ENCODE data around the gene KLF1.

The KLF1 gene

DNA sequence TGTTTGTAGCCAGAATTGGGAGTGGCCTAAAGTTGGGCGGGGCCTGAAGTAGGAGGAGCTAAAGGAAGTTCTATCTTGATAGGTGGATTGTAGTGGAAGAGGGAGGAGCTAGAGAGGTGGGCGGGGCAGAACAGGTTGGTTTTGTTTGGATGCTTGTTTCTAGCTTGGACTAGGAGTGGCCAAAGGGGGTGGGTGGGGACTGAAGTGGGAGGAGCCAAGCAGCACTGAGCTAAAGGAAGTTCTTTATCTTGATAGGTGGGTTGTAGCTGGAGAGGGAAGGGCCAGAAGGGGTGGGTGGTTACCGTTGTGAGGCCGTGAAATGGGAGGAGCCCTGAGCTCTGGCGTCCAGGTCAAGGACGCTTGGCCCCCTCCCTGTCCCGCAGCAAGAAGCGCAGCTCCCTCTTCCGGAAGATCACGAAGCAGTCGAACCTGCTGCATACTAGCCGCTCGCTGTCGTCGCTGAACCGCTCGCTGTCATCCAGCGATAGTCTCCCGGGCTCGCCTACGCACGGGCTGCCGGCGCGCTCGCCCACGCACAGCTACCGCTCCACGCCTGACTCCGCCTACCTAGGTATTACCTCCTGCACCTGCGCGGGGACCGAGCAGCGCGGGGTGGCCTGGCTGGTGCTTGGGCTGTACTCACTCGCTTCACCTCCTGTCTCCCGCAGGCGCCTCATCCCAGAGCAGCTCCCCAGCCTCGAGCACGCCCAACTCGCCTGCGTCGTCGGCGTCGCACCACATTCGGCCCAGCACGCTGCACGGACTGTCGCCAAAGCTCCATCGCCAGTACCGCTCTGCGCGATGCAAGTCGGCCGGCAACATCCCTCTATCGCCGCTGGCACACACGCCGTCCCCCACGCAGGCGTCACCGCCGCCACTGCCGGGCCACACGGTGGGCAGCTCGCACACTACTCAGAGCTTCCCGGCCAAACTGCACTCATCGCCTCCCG, 13.8 kb downstream of the KLF1 start:
- Mint-ChIP-seq H3K4me3 (no peak overlapping the region), H3K27me3 (ENCODE audit: low read depth) (peaks cover 9% of the 10 kb centered on the region), H3K4me1 (no peaks in the 10 kb centered on the region), H3K36me3 (ENCODE audit: low read depth) (peaks cover 13% of the 10 kb centered on the region), H3K27ac (no peak overlapping the region), H3K9me3 (no peaks in the 10 kb centered on the region)
- TF ChIP-seq CTCF (IDR thresholded peaks at IDR 0.05; ENCODE audit: unreplicated experiment in 3 of 3), result no peak

- Mint-ChIP-seq H3K4me1 (peaks cover under 1% of the 10 kb centered on the region), H3K9me3 (no peaks in the 10 kb centered on the region), H3K27me3 (ENCODE audit: low read depth) (peaks cover 4% of the 10 kb centered on the region), H3K36me3 (ENCODE audit: low read depth) (peaks cover 13% of the 10 kb centered on the region), H3K4me3 (no peak overlapping the region), H3K27ac (no peak overlapping the region)
- TF ChIP-seq CTCF (IDR thresholded peaks at IDR 0.05; ENCODE audit: unreplicated experiment in 3 of 3), result no peak
Measured at GRCh38 chr19:12872255-12872654, 14.7 kb downstream of the KLF1 start.

- no peak for TF ChIP-seq CTCF (IDR thresholded peaks at IDR 0.05; ENCODE audit: unreplicated experiment in 3 of 3)
- Mint-ChIP-seq H3K27me3 (ENCODE audit: low read depth) (peaks cover 4% of the 10 kb centered on the region), H3K9me3 (no peaks in the 10 kb centered on the region), H3K4me1 (peaks cover 4% of the 10 kb centered on the region), H3K27ac (no peak overlapping the region), H3K36me3 (ENCODE audit: low read depth) (peaks cover 13% of the 10 kb centered on the region), H3K4me3 (no peak overlapping the region)
Measured at GRCh38 chr19:12871681-12872080, 15.3 kb downstream of the KLF1 start.

GRCh38 chr19:12868540-12869112, 18.4 kb downstream of the KLF1 start:
- no peaks in the 10 kb centered on the region for H3K9me3 Mint-ChIP-seq
- TF ChIP-seq CTCF (IDR thresholded peaks at IDR 0.05; ENCODE audit: unreplicated experiment in 3 of 3), result no peak
- peaks cover 11% of the 10 kb centered on the region for H3K27me3 Mint-ChIP-seq (ENCODE audit: low read depth)
- peak overlapping the region in 2 of 3 experiments; percentile 41 to 55 for H3K4me3 Mint-ChIP-seq
- H3K27ac Mint-ChIP-seq, result no peak overlapping the region
- peaks cover 4% of the 10 kb centered on the region for H3K4me1 Mint-ChIP-seq
- H3K36me3 Mint-ChIP-seq (ENCODE audit: low read depth), result peaks cover 13% of the 10 kb centered on the region

DNA sequence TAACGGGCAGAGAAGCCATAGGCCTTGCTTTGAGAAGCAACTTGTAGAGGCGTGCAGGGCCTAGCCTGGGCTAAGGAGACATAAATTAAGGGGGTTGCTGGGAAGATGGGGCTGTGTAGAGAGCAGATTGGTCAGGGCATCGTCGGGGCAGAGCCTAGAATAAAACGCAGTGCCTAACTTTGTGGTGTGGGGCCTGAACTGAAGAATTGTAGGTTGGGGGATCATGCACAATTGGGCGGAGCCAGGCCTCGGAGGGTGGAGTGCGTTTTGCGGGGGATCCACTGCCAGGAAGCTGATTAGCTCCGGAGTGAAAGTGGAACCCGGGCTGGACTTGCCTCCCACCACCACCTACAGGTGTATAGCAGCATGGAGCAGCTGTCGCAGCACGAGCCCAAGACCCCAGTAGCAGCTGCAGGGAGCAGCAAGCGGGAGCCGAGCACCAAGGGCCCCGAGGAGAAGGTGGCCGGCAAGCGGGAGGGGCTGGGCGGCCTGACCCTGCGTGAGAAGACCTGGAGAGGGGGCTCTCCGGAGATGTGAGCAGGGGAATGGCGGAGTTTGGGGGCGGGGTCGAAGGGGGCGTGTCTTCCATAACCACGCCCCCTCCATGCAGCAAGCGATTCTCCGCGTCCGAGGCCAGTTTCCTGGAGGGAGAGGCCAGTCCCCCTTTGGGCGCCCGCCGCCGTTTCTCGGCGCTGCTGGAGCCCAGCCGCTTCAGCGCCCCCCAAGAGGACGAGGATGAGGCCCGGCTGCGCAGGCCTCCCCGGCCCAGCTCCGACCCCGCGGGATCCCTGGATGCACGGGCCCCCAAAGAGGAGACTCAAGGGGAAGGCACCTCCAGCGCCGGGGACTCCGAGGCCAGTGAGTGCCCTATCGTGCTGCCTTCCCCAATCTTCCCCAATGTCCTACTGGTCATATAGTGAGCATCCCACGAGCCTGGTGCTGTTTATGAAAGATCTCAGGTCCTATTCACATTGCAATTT, 19.6 kb downstream of the KLF1 start:
- Mint-ChIP-seq H3K4me1 (peaks cover 4% of the 10 kb centered on the region), H3K27me3 (ENCODE audit: low read depth) (peaks cover 11% of the 10 kb centered on the region), H3K27ac (peak overlapping the region in 1 of 3 experiments; percentile 51), H3K4me3 (peak overlapping the region; percentile 76 to 85 (median 81)), H3K9me3 (no peaks in the 10 kb centered on the region), H3K36me3 (ENCODE audit: low read depth) (peaks cover 8% of the 10 kb centered on the region)
- no peak for TF ChIP-seq CTCF (IDR thresholded peaks at IDR 0.05; ENCODE audit: unreplicated experiment in 3 of 3)

Measured in nephron (organoid).